Ovary (tissue), 9 donors: ENCODE measurements around the gene NPDC1. TPM values are rescaled to one million over a fixed set of nuclear protein-coding genes. Genes with fewer than 3 reads are reported as not detected.

ENCODE experiments used
- DNase-seq, 5 donors: peaks; one replicate each; pipeline ENCODE4 v3.0.0-alpha.2; 2019 to 2020
- H3K27ac ChIP-seq, 2 donors: fragments of 200-600 bp; one replicate each; pipeline versions ENCODE4 v1.5.1 to v1.8.0; 2019 to 2022
- H3K27me3 ChIP-seq: fragments of 200-600 bp; one replicate; pipeline ENCODE4 v1.8.0; 2022
- H3K36me3 ChIP-seq: fragments of 200-600 bp; sonication (generic); one replicate; pipeline ENCODE4 v1.5.1; 2019
- H3K4me1 ChIP-seq: one replicate; pipeline ENCODE4 v1.8.1; 2013; ENCODE audit warnings: mild to moderate bottlenecking, moderate library complexity; ENCODE audit not compliant: insufficient read depth
- H3K4me3 ChIP-seq: fragments of 200-600 bp; sonication (generic); one replicate; pipeline ENCODE4 v1.5.1; 2017
- H3K9me3 ChIP-seq, 2 donors: fragments of 200-600 bp in 1 of 2; sonication (generic) in 1 of 2; one replicate each; pipeline versions ENCODE4 v1.5.1 to v1.8.1; 2013 to 2019; ENCODE audit warnings: mild to moderate bottlenecking in 1 of 2, moderate library complexity in 1 of 2
- CTCF ChIP-seq, 3 donors: fragments of 450-650 bp in 2 of 3; fragments of 200-600 bp in 1 of 3; IDR thresholded peaks; one replicate each; pipeline versions ENCODE4 v1.5.1 to v1.8.0; 2016 to 2022; ENCODE audit warnings: antibody characterized with exemption in 3 of 3, mild to moderate bottlenecking in 1 of 3
- EP300 ChIP-seq: sonication (generic); formaldehyde crosslinking; IDR thresholded peaks from one replicate; pipeline ENCODE4 v1.6.1; 2017; ENCODE audit warnings: antibody characterized with exemption
- POLR2A ChIP-seq: fragments of 450-650 bp; IDR thresholded peaks from one replicate; pipeline ENCODE4 v1.6.1; 2017; ENCODE audit warnings: antibody characterized with exemption, mild to moderate bottlenecking, moderate library complexity
- WGBS, 3 donors: extraction: QIAGEN DNeasy Blood & Tissue Kit in 1 of 3; methylation state at CpG; one replicate each; pipeline versions ENCODE4 v1.1.5 to v1.1.7; 2013 to 2017; 5-methylcytosine and 5-hydroxymethylcytosine counted together
- intact Hi-C, 4 donors: fragments of 100-400 bp; cut with DNase I; formaldehyde crosslinking; loops; one replicate each; pipeline versions ENCODE4 v1.11.0 to v1.15.1; 2022 to 2023
- polyA plus RNA-seq, 2 donors: library from polyadenylated mRNA; stranded (reverse); fragments of 200-250 nt in 1 of 2; fragments of 350-450 nt in 1 of 2; fragmentation: Illumina TruSeq in 1 of 2; extraction: RNeasy Lipid Tissue Mini Kit (QIAGEN cat#74804) in 1 of 2; gene quantifications; one replicate each; pipeline ENCODE4 v1.2.3, GENCODE V29; 2013 to 2014
- total RNA-seq, 7 donors: library from RNA; depleted of rRNA in 2 of 7; stranded (reverse); fragments of >200 nt in 2 of 7; fragmentation: NEBNext Ultra II Directional in 3 of 7; extraction: Animal tissue kit (Norgen Biotek cat#: 25700) in 3 of 7; gene quantifications; one replicate each; pipeline versions ENCODE4 v1.1.0 to v1.2.4, GENCODE V29; 2016 to 2023
- donor health status: DM: no; HTN: no; CAD: no; lungs with moderate emphysema.
- donor health status: DM: no; HTN: no; CAD: no.
- donor health status: Bipolar disorder and iron deficiency.
- donor health status: DM: yes; HTN: yes; CAD: no.
- donor health status: DM: no; HTN: no; CAD: no.
- donor health status: DM: yes; HTN: yes; CAD: no.

Gene NPDC1
- total and polyA plus RNA-seq, 9 donors: 2.1 to 112 (median 49.9) TPM

GRCh38 chr9:137062384-137062783 lies 16.4 kb upstream of the NPDC1 start:
- no peaks in the 10 kb centered on the region for H3K9me3 ChIP-seq
- no peaks in the 10 kb centered on the region for H3K36me3 ChIP-seq
- intact Hi-C loops: no loop called here
- H3K4me1 ChIP-seq: no peaks in the 10 kb centered on the region
- 87 to 91% (median 88%) methylated on average over 15 of the region's 15 CpGs for WGBS, 3 donors
- H3K27me3 ChIP-seq: no peaks in the 10 kb centered on the region
- TF ChIP-seq POLR2A: no peak
- no peak for TF ChIP-seq EP300
- TF ChIP-seq CTCF (IDR thresholded peaks at IDR 0.05): no peak
- H3K27ac ChIP-seq: no peak overlapping the region
- no peak for DNase-seq
- H3K4me3 ChIP-seq: no peak overlapping the region

- TF ChIP-seq EP300 (no peak), POLR2A (no peak), CTCF (IDR thresholded peaks at IDR 0.05) (no peak)
- Histone ChIP-seq H3K27me3 (no peaks in the 10 kb centered on the region), H3K9me3 (no peaks in the 10 kb centered on the region), H3K27ac (no peak overlapping the region), H3K36me3 (no peaks in the 10 kb centered on the region), H3K4me1 (peaks cover 19% of the 10 kb centered on the region), H3K4me3 (no peak overlapping the region)
- intact Hi-C loops: no loop called here
- 88 to 92% (median 91%) methylated on average over 9 of the region's 9 CpGs for WGBS, 3 donors
- no peak for DNase-seq
These were observed 12.7 kb upstream of the NPDC1 start for GRCh38 chr9:137058521-137059234.

- no peak for DNase-seq
- Histone ChIP-seq H3K27me3 (no peaks in the 10 kb centered on the region), H3K9me3 (no peaks in the 10 kb centered on the region), H3K4me1 (peaks cover 22% of the 10 kb centered on the region), H3K36me3 (no peaks in the 10 kb centered on the region), H3K4me3 (no peak overlapping the region), H3K27ac (no peak overlapping the region)
- WGBS, 3 donors: 69 to 80% (median 78%) methylated on average over 16 of the region's 16 CpGs
- TF ChIP-seq EP300: no peak
- TF ChIP-seq CTCF (IDR thresholded peaks at IDR 0.05): no peak
- no peak for TF ChIP-seq POLR2A
- intact Hi-C loops: no loop called here
These were observed 11.6 kb upstream of the NPDC1 start for GRCh38 chr9:137057545-137057944.

- Histone ChIP-seq H3K4me1 (peaks cover 22% of the 10 kb centered on the region), H3K9me3 (no peaks in the 10 kb centered on the region), H3K27me3 (no peaks in the 10 kb centered on the region), H3K27ac (no peak overlapping the region), H3K36me3 (no peaks in the 10 kb centered on the region), H3K4me3 (no peak overlapping the region)
- WGBS, 3 donors: 65 to 73% (median 66%) methylated on average over 17 of the region's 17 CpGs
- intact Hi-C loops: no loop called here
- TF ChIP-seq POLR2A: no peak
- no peak for TF ChIP-seq EP300
- TF ChIP-seq CTCF (IDR thresholded peaks at IDR 0.05): no peak
- no peak for DNase-seq
These were observed 10.9 kb upstream of the NPDC1 start for GRCh38 chr9:137056739-137057415.
